GM23248 (cell line): ENCODE results near the gene UBTFL1. TPM values are rescaled to one million over a fixed set of nuclear protein-coding genes. Genes with fewer than 3 reads are reported as not detected.
A peak's percentile ranks its signal among the peaks of the same experiment; 100 is the strongest.

Experiments
- DNase-seq: peaks from one replicate; pipeline ENCODE4 v3.0.0-alpha.2; 2015
- H2AFZ ChIP-seq: fragments of 200-600 bp; sonication (generic); 2 replicates; pipeline ENCODE4 v1.6.1; 2016; ENCODE audit warnings: antibody characterized with exemption
- H3F3A ChIP-seq: fragments of 200-600 bp; sonication (generic); 2 replicates; pipeline ENCODE4 v1.6.1; 2016; ENCODE audit warnings: mild to moderate bottlenecking, antibody characterized with exemption, mixed run types; ENCODE audit not compliant: insufficient read depth
- H3K27ac ChIP-seq: fragments of 200-600 bp; sonication (generic); 2 replicates; pipeline ENCODE4 v1.5.1; 2016; ENCODE audit warnings: mild to moderate bottlenecking
- H3K27me3 ChIP-seq: fragments of 200-600 bp; sonication (generic); replicated peaks from 2 replicates; pipeline ENCODE4 v1.6.1; 2016; ENCODE audit warnings: mild to moderate bottlenecking; ENCODE audit not compliant: insufficient read depth
- H3K36me3 ChIP-seq: fragments of 200-600 bp; sonication (generic); 2 replicates; pipeline ENCODE4 v1.6.1; 2016; ENCODE audit warnings: low read depth, mild to moderate bottlenecking
- H3K4me1 ChIP-seq: fragments of 200-600 bp; sonication (generic); 2 replicates; pipeline ENCODE4 v1.6.1; 2016; ENCODE audit warnings: mild to moderate bottlenecking; ENCODE audit not compliant: insufficient read depth
- H3K4me2 ChIP-seq: fragments of 200-600 bp; sonication (generic); one replicate; pipeline ENCODE4 v1.6.1; 2016; ENCODE audit warnings: mild to moderate bottlenecking; ENCODE audit not compliant: unreplicated experiment
- H3K4me3 ChIP-seq: fragments of 200-600 bp; sonication (generic); 2 replicates; pipeline ENCODE4 v1.5.1; 2016; ENCODE audit warnings: mild to moderate bottlenecking
- H3K79me2 ChIP-seq: fragments of 200-600 bp; sonication (generic); 2 replicates; pipeline ENCODE4 v1.6.1; 2016; ENCODE audit warnings: mild to moderate bottlenecking; ENCODE audit not compliant: insufficient read depth
- H3K9ac ChIP-seq: fragments of 200-600 bp; sonication (generic); 2 replicates; pipeline ENCODE4 v1.6.1; 2016; ENCODE audit warnings: mild to moderate bottlenecking
- H3K9me2 ChIP-seq: fragments of 200-600 bp; sonication (generic); 2 replicates; pipeline ENCODE4 v1.6.1; 2016; ENCODE audit warnings: mixed run types, mild to moderate bottlenecking, moderate library complexity; ENCODE audit not compliant: insufficient read depth
- H3K9me3 ChIP-seq: fragments of 200-600 bp; sonication (generic); one replicate; pipeline ENCODE4 v1.6.1; 2017; ENCODE audit warnings: low read depth
- H4K20me1 ChIP-seq: fragments of 200-600 bp; sonication (generic); 2 replicates; pipeline ENCODE4 v1.6.0; 2016; ENCODE audit not compliant: insufficient read depth
- EZH2 ChIP-seq: fragments of 200-600 bp; sonication (generic); IDR thresholded peaks from 2 replicates; pipeline ENCODE4 v1.6.1; 2018; ENCODE audit warnings: antibody characterized with exemption, mild to moderate bottlenecking; ENCODE audit not compliant: insufficient read depth, poor library complexity, severe bottlenecking
- EZH2phosphoT487 ChIP-seq: fragments of 200-600 bp; sonication (generic); IDR thresholded peaks from 2 replicates; pipeline ENCODE4 v1.6.1; 2018; ENCODE audit warnings: antibody characterized with exemption, moderate library complexity, mild to moderate bottlenecking, low read depth; ENCODE audit not compliant: insufficient read depth
- WGBS, 2 experiments: methylation state at CpG; one replicate each; pipeline ENCODE4 v1.1.6; 2015 to 2017; ENCODE audit warnings: low lambda C conversion rate in 2 of 2, low coverage in 1 of 2; ENCODE audit errors: missing lambda C conversion rate in 2 of 2; 5-methylcytosine and 5-hydroxymethylcytosine counted together
- in situ Hi-C: fragments of 300-500 bp; cut with MboI; formaldehyde crosslinking; loops from 2 replicates; pipeline ENCODE4 v1.15.0; 2020
- polyA plus RNA-seq: library from polyadenylated mRNA; unstranded; fragments of >200 nt; fragmentation: Nextera tagmentation; extraction: Ambion mirVana; gene quantifications from 2 replicates; pipeline ENCODE4 v1.2.1, GENCODE V29; 2016
- small RNA-seq: library from RNA; depleted of rRNA; stranded (forward); fragments of <200 nt; gene quantifications from one replicate; pipeline ENCODE3, GENCODE V24; 2014; ENCODE audit warnings: low read depth, low replicate concordance
- total RNA-seq: library from RNA; depleted of rRNA; stranded (reverse); fragments of >200 nt; shearing (Covaris generic); gene quantifications from 2 replicates; pipeline ENCODE4 v1.2.3, GENCODE V29; 2014; rRNA removed

The UBTFL1 gene
- total and polyA plus RNA-seq, 2 experiments from 2014 or later, result not detected

- peak overlapping the region; percentile 43 for H3K9ac ChIP-seq
- in situ Hi-C loops, result no loop called here
- no peaks in the 10 kb centered on the region for H4K20me1 ChIP-seq
- H3K27ac ChIP-seq, result no peak overlapping the region
- 0 out of 2 replicates have a peak, but pooled peaks cover 8% of the 10 kb centered on the region for H3K4me1 ChIP-seq
- TF ChIP-seq EZH2 (no peak), EZH2phosphoT487 (no peak)
- H3K4me3 ChIP-seq, result peak overlapping the region; percentile 86
- no peak for DNase-seq
- 14 to 15% methylated on average over 11 of the region's 11 CpGs for WGBS, 2 experiments
- no peaks in the 10 kb centered on the region for H3K9me2 ChIP-seq
- no peaks in the 10 kb centered on the region for H3K36me3 ChIP-seq
- H3K79me2 ChIP-seq, result no peaks in the 10 kb centered on the region
- H3K4me2 ChIP-seq, result peak overlapping the region; percentile 95
- no peaks in the 10 kb centered on the region for H3K9me3 ChIP-seq
- peaks cover 13% of the 10 kb centered on the region; the same call in 1 of the 2 replicates for H3K27me3 ChIP-seq
- H3F3A ChIP-seq, result no peaks in the 10 kb centered on the region
- H2AFZ ChIP-seq, result peak overlapping the region; percentile 96
Observed at GRCh38 chr11:90133560-90134477, 48.1 kb downstream of the UBTFL1 start.

GRCh38 chr11:90134478-90135003, 48.8 kb downstream of the UBTFL1 start, which contains the start of gene NAALAD2:
Gene NAALAD2, plus strand, starts transcription at chr11:90134663. Its CDS starts 96 bp downstream, at chr11:90134759.
- no peak within 1 kb of the TSS for H3K27ac ChIP-seq
- no peaks in the 10 kb centered on the region for H3K36me3 ChIP-seq
- TF ChIP-seq EZH2phosphoT487, result no peak
- no peak for TF ChIP-seq EZH2
- H3K27me3 ChIP-seq, result peaks cover 13% of the 10 kb centered on the region; the same call in 1 of the 2 replicates
- no peaks in the 10 kb centered on the region for H3K9me2 ChIP-seq
- peak; percentile 66 for DNase-seq
- H4K20me1 ChIP-seq, result no peaks in the 10 kb centered on the region
- H3K9ac ChIP-seq, result peak within 1 kb of the TSS; percentile 43
- no peaks in the 10 kb centered on the region for H3K79me2 ChIP-seq
- 0 out of 2 replicates have a peak, but pooled peaks cover 8% of the 10 kb centered on the region for H3K4me1 ChIP-seq
- peak within 1 kb of the TSS; percentile 96 for H2AFZ ChIP-seq
- in situ Hi-C loops, result no loop called here
- 0 to 1% methylated on average over 25 of the region's 25 CpGs for WGBS, 2 experiments
- H3K4me2 ChIP-seq, result peak within 1 kb of the TSS; percentile 95
- peak within 1 kb of the TSS; percentile 86 for H3K4me3 ChIP-seq
- no peaks in the 10 kb centered on the region for H3F3A ChIP-seq
- H3K9me3 ChIP-seq, result no peaks in the 10 kb centered on the region

DNA sequence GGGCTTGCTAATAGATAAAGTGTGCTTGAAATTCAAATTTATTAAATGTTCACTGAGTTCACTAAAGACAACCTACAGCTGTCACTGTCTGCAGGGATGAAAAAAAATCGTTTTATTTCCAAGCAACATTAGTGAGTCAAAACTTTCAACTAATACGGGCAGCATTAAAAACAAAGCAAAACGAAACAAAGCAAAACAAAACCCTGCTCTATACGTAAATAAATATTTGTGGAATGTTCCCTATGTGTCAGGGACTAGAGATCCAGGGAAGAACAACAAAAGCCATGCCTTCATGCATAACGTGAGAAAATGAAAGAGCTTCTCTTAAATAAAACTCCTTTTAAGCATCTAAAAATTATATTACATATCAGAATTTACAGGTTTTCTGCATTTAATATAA, 49.3 kb downstream of the UBTFL1 start:
- Histone ChIP-seq H4K20me1 (no peaks in the 10 kb centered on the region), H3K4me1 (0 out of 2 replicates have a peak, but pooled peaks cover 8% of the 10 kb centered on the region), H3K4me2 (peak overlapping the region; percentile 95), H3K36me3 (no peaks in the 10 kb centered on the region), H2AFZ (peak overlapping the region; percentile 96), H3F3A (no peaks in the 10 kb centered on the region), H3K27me3 (peaks cover 13% of the 10 kb centered on the region; the same call in 1 of the 2 replicates), H3K4me3 (peak overlapping the region; percentile 86), H3K79me2 (no peaks in the 10 kb centered on the region), H3K27ac (no peak overlapping the region), H3K9ac (peak overlapping the region; percentile 43; the same call in 1 of the 2 replicates), H3K9me3 (no peaks in the 10 kb centered on the region), H3K9me2 (no peaks in the 10 kb centered on the region)
- no peak for TF ChIP-seq EZH2
- no peak for TF ChIP-seq EZH2phosphoT487
- DNase-seq, result peak; percentile 26
- in situ Hi-C loops, result no loop called here
- WGBS, 2 experiments, result 0 to 1% methylated on average over 5 of the region's 5 CpGs

Small RNA genes lying within 50 kb of the gene (small RNA-seq; reads per million reads assigned to genes)
- not detected for gene AP000827.1
- not detected for gene RF00275

Other genes starting within 250 kb of the UBTFL1 start
- gene TRIM64B, start 207.5 kb upstream of the UBTFL1 start, total RNA-seq, result not detected in 2 replicates
- gene TRIM64B, start 207.5 kb upstream of the UBTFL1 start, polyA plus RNA-seq, result not detected in 2 replicates
- gene TRIM49D1, start 163.7 kb upstream of the UBTFL1 start, total RNA-seq, result not detected in 2 replicates
- gene TRIM49D1, start 163.7 kb upstream of the UBTFL1 start, polyA plus RNA-seq, result not detected in 2 replicates
- gene TRIM49D2, start 161.9 kb upstream of the UBTFL1 start, total RNA-seq, result not detected in 2 replicates
- not detected in 2 replicates for gene TRIM49D2, start 161.9 kb upstream of the UBTFL1 start, polyA plus RNA-seq
- not detected in 2 replicates for gene TRIM64, start 119.9 kb upstream of the UBTFL1 start, total RNA-seq
- not detected in 2 replicates for gene TRIM64, start 119.9 kb upstream of the UBTFL1 start, polyA plus RNA-seq
- gene TRIM49C, start 54.8 kb upstream of the UBTFL1 start, total RNA-seq, result not detected in 2 replicates
- not detected in 2 replicates for gene TRIM49C, start 54.8 kb upstream of the UBTFL1 start, polyA plus RNA-seq
- 0.76 TPM in 1 of 2 replicates, not detected in the other for gene NAALAD2, start 48.7 kb downstream of the UBTFL1 start, total RNA-seq
- gene NAALAD2, start 48.7 kb downstream of the UBTFL1 start, polyA plus RNA-seq, result 0.23 TPM in 1 of 2 replicates, not detected in the other
- gene CHORDC1, start 137.1 kb downstream of the UBTFL1 start, total RNA-seq, result 14.5 and 23.6 TPM in 2 replicates
- 35.6 and 38.2 TPM in 2 replicates for gene CHORDC1, start 137.1 kb downstream of the UBTFL1 start, polyA plus RNA-seq